ENCODE results near the gene DAB1.

Gene DAB1

DNA sequence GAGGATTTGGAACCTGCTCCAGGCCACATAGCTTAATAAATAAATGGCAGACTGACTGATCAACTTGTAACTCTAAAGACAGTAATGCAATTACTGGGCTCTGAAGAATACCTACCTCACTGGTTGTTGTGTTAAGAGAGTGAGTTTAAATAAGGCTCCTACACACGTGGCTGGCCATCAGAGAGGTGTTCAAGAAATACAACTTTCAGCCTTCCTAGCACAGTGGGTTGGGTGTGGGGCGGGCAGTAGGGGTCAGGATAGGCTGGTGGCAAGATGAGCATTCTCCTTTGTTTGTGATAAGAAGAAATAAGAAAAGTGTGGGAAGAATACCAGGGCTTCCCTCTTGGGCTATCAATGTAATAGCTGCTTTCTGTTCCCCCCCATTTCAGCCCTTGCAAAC is 151.3 kb downstream of the DAB1 start:
- DNase-seq (ENCODE audit: low read depth in 2 of 2): no peak

DNA sequence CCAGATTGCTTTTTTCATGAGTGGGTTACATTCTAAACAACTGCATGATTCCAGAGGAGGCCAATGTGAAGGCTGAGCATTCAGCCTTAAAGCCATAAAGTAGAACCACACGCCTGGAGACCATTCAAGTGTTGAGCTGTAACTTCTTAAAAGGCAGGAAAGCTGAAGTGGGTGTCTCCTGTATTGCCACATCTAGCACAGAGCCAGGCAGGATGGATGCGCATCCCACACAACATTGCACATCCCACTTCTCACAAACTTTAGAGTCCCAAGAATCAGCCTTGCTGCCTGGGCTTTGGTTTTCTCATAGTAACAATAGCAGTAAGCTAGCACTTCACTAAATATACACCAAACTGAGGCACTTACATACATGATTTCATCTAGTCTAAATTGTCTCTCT is 151.7 kb downstream of the DAB1 start:
- DNase-seq (ENCODE audit: low read depth in 2 of 2): no peak

DNA sequence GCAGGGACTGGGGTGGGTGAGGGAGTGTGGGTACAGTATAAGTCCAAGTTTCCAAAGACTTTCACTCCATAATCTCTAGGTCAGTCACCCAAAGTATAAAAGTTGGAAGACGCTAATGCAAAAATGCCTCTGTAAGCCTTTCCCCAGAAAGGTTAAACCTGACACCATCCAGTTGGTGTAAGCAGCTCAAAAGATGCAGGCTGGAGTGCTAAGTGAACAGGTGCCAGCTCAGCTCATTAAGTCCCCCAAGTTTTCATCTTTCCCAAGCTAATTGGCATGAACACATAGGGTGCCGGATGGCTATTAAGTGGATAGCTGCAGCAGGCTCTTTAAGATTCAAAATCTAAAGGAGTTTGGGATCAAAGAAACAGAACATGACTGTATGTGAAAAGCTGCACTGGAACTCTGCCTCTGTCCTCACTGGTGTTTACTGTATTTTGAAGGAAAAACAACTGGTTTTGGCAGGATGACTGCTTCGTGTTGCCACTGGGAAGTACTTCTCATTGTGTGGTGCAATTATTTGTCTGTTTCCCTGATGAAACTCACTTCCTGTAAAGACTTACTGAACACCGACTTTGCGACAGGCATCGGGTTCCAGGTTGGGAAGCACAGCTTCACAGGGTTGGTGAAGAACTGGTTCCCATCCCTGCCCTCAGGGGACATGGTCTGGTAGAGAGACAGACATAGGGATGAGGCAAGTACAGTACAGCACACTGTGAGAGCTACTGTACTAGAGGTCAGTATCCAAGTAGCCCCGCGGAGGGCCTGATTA is 152.7 kb downstream of the DAB1 start:
- no peak for DNase-seq (ENCODE audit: low read depth in 2 of 2)

DNA sequence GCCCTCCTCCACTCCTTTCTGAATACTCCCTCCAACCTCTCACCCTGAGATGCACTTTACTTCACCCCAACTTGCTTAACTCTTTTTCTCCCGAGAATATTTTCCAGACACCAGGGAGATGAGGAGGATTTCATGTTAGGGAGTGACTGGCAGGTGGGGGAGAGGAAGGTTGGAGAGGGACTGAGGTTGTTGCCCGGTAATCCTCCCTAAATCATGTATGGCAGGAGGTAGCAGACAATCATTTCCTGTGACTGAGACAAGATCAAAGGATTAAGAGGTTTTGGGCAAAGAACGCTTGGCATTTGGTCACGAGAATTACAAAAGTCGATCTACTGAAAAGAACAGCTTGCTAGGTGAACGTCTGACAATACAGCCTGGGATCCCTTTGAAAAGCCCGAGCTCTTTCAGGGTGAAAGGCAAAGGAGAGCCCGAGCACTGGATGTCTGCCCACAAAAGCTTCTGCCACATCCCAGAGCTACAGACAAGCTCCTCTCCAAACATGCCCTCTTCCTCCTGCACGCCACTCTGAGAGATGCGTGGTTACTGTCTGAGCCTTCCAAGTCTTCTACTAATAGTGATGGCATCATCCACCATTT is 154.1 kb downstream of the DAB1 start:
- DNase-seq (ENCODE audit: low read depth in 2 of 2): no peak

DNA sequence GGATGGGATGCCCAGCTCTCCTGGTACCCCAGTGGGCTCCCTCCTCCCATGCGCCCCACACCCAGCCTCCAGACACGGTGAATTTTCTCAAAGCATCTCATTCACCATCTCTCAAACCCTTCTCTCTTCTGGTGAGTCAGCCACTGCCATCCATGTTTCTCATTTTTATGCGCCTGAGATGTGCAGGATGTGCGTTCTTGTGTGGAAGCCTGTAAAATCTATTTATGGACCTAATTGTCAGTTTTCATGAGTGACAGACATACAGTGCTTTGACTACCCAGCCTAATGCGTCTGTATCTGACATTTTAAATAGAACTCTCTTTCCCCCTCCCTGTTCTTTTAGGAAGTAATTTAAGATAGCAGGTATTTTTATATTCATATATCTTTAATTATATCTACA is 158.8 kb downstream of the DAB1 start:
- DNase-seq (ENCODE audit: low read depth in 2 of 2): no peak

DNA sequence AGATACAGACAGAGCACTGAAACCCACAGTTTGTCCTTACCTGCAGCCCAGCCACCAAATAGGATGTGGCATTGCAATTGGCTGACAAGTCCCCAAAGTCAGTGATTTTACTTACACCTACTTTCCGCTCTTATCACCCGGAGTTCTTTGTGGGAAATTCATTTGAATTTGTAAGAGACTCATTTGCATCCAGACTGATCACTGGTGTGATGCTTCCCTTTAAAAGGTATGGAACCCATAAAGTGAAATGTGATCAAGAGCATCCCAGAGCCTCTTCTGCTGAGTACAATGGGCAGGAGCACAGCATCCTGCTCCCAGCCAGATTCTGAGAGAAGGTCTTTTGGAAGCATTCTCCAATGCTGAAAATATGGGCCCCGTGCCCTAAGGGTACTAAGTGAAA is 161.4 kb downstream of the DAB1 start:
- DNase-seq (ENCODE audit: low read depth in 2 of 2): no peak

DNA sequence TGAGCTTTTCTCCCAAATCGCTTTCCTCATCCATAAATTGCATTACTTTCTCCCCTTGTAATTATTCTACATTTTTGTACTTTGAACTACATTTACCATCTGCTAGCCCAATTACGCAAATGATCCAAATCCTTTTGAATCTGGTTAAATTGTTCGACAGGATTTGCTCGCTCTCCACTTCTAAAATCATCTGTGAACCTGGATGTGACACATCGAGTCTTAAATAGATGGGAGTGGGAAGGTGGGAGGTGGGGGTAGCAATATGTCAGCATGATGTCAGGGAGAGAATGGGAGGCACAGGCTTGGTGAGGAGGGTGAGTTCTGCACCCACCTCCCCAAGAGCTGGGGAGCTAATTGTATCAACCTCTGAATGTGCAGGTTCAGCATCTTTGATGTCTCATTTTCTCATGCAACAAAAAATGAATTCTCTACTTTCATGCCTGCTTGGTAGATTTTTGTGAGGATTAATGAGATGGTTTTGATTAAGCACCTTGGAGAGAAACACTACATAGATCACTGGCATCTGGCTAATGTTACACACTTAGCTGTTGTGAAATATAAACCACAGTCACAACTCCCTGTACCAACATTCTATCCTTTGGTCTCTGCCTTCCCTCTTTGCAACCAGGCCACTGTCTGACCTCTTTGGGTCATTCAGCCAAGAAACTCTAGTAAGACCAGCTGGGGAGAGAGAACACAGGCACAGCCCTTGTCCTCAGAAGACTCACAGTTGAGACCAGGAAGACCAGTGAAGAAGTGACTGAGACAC is 165.1 kb downstream of the DAB1 start:
- DNase-seq (ENCODE audit: low read depth in 2 of 2): no peak

DNA sequence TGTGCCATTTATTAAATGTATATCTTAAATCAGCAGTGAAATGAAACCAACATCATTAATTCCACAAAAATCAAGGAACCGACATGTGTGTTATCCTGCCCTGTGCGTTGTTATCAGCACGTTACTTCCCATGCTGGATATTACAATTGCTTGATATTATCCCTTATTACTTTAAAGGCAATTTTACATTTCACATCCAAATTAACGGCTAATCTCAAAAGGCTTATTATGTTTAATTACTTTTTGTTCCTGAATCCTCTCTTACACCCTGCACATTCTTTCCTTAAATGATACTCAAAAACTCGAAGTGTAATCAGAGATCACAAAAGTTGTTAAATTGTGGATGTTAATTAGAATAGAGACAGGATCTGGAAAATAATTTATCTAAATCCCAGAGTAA is 167.9 kb downstream of the DAB1 start:
- DNase-seq (ENCODE audit: low read depth in 2 of 2): no peak

DNA sequence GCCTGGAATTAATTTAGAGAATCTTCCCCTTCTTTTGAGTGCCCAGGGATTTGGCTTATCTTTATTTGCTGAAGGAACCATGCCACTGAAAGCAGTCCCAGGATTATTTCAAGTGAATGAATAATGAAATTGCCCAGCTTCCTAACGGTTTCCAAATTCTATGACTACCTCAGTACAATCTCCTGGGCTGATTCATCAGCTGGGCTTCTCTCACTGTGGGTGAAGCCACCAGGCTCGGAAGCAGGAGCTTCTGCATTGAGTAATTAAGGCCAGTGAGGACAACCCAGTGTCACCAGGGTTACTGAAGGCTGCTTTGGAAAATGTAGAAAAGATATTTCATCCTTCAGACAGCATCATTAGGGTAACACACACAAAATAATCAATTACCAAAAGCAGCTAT is 169.8 kb downstream of the DAB1 start:
- no peak for DNase-seq (ENCODE audit: low read depth in 2 of 2)

DNA sequence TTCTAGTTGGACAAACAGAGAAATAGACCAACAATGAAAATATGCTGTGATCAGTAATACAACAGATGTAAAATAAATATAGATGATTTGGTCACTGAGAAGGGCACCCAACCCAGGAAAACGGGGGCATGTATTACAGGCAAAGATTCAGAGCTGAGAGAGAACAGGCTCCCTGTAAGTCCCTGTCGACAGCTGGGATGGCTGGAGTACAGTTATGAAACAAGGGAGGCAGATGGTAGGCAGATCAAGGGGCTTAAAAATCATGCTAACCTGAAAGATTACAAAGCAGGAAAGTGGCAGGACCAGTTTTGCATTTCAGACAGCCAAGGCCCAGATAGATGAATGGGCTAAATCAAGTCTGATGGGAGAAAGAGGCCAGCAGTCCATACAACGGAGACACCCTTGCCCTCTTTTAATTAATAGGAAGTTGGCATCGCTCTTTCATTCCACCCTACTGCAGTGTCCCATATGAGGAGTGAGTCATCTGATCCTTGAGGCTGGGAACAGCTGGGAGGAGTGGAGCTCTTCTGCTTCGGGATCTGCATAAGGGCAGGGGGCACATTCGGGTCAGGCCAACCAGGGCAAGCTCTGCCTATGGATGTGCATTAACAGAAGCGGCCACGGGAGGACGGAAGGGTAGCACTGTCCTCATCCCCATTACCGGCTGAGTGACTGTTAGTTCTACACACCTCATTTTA is 171.1 kb downstream of the DAB1 start:
- no peak for DNase-seq (ENCODE audit: low read depth in 2 of 2)

DNA sequence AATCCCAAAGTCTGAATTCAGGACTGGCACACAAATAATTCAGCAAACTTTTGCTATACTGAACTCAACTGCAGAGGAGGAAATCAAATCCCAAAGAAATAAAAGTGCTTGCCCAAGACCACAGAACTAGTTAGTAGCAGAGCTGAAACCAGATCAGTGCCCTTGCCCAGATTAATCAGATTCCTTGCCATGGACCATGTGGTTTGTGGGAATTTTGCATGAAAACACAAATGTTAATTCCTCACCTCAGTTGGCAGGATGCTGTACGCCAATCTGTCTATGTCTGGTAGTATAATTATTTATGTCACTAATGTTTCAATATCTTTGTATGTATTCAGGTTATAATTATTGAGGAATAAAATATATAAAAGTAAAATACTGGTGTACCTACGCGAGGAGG is 173.8 kb downstream of the DAB1 start:
- no peak for DNase-seq (ENCODE audit: low read depth in 2 of 2)

DNA sequence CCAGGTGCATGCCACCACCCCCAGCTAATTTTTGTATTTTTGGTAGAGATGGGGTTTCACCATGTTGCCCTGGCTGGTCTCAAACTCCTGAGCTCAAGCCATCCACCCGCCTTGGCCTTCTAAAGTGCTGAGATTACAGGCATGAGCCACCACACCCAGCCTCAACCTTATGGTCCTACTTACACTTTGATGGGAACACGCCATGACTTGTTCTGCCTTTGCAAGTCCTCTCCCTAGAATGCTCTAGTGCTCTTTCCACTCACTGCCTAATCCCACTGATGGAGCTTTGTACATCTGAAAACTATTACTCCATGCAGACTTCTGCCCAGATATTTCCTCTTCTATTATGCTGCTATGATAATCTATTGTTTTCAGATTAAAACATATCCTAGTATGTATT is 174.3 kb downstream of the DAB1 start:
- no peak for DNase-seq (ENCODE audit: low read depth in 2 of 2)

DNA sequence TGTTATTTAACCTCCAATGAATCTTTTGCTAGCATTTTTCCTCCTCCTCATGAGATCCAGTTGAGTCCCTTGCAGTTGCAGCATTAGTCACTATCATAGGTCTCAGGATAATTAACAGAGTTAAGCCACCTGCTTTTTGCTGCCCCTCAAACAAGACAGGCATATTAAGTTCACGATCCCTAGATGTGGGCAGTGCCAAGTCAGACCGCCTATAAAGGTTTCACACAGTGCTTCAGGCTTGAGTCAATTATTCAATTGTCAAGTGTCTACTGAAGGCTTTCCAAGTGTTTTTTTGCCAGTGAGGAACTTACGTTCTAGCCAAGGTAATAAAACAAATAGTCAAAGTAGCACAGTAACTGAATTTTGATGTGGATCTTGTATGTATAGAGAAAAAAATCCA is 175.0 kb downstream of the DAB1 start:
- no peak for DNase-seq (ENCODE audit: low read depth in 2 of 2)

DNA sequence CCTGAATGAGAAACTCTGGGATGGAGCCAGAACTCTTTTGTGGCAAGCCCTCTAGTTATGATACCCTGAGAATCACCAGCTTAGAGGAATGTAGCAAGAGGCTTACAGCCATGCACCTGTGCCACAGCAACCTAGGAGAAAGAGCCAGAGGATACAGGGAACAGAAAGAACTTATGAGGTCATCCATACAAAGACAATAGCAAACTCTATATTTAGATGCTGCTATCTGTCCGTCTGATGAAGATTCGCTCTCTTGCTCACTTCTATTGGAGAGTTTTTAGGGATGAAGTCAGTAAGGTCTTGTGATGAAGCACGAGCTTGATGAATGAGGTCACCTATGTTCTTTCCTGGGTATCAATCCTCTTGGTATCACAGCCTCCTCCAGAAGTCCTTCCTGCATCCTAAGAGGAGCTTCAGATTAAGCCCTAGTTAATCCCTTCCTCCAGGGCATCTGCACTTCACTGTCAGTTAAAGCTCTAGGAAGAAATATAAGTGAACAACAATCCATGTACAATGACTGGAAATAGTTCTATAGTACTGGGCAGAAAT is 185.6 kb downstream of the DAB1 start:
- DNase-seq (ENCODE audit: low read depth in 2 of 2): no peak

DNA sequence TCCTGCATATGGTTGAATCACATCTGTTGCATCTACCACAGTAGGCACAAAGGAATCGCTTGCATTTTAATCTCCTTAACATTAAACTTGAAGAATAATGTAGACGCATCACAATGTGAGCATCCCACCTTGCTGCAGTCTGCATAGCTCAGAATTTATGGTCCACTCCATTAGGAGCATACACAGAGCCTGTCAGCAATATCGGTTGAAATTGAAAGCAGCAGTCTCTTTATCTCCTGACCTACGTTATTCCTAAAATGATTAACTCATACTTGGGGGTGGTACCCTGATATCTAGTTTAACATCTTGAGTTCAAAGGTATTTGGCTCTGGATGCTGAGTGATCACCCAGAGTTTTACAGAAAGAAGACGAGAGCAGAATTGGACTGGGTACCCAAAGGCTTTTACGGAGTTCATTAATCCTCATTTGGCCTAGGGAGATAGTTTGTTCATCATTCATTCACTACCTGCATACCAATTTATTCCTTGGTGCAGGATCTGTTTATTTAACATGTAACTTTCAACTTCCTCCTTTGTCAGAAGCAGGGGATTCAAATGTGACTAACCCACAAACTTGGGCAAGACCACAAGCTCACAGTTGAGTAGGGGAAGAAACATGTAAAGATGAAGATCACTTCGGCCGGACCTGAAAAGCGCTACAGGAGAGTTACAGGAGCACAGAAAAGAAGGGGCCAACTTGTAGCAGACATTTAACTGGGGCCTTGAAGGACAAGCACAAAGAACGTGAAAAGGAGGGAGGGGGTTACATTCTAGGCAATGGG is 187.9 kb downstream of the DAB1 start:
- no peak for DNase-seq (ENCODE audit: low read depth in 2 of 2)

DNA sequence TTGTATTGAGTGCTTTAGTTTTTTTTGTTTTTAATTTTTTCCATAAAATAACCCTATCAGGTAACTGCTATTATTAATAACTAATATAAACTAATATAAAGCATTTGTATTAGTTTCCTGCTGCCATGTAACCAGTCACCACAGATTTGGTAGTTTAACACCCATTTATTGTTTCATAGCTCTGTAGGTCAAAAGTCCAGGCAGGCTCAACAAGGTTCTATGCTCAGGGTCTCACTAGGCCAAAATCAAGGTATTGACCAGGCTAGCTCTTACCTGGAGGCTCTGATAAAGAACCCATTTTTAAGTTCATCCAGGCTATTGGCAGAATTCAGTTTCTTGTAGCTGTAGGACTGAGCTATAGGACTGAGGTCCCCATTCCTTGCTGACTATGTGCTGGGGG is 189.4 kb downstream of the DAB1 start:
- DNase-seq (ENCODE audit: low read depth in 2 of 2): no peak

DNA sequence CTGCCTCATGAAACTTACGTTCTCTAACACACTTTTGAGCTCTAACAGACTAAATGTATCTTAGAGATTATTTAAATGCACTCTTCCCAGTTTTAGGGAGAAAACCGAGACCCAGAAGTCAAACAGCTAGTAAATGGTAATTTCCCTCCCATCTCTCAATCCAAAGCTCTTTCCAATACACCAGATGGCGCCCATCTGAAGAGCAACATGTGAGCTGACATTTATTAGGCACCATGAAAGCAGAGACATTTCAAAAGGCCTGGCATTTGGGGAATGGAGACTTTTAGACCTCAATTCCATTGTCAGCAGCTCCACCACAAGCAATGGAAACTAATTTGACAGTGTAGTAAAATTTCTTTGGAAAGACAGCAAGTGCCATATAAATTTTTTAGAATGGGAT is 191.4 kb downstream of the DAB1 start:
- DNase-seq (ENCODE audit: low read depth in 2 of 2): no peak

DNA sequence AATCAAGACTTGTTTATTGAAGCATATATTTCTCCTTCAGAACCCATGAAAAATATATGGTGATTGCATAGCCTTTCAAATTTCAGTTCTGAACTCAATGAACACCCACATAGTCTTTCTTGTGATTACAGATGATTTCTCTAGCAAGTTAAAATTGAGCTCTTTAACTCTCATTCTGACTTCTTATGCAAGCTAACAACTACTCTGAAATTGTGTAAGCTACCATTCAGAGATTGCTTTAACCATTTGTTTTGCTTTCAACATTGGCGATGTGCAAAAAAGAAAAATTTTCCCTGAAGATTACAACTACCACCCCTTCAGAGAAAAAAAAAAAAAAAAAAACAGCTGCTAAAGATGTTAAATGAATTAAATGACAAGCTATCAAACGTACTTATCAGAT is 193.9 kb downstream of the DAB1 start:
- no peak for DNase-seq (ENCODE audit: low read depth in 2 of 2)

DNA sequence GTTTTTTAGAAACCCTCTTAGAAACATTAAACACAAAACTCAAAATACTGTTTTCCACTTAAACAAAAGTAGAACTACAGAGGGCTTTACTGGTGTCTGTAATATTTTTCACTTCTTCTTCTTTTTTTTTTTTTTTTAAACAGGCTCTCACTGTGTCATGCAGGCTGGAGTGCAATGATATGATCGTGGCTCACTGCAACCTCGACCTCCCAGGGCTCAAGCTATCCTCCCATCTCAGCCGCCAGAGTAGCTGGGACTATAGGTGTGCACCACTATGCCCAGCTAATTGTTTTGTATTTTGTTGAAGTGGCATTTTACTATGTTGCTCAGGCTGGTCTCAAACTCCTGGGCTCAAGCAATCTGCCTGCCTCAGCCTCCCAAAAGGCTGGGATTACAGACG is 194.8 kb downstream of the DAB1 start:
- no peak for DNase-seq (ENCODE audit: low read depth in 2 of 2)

DNA sequence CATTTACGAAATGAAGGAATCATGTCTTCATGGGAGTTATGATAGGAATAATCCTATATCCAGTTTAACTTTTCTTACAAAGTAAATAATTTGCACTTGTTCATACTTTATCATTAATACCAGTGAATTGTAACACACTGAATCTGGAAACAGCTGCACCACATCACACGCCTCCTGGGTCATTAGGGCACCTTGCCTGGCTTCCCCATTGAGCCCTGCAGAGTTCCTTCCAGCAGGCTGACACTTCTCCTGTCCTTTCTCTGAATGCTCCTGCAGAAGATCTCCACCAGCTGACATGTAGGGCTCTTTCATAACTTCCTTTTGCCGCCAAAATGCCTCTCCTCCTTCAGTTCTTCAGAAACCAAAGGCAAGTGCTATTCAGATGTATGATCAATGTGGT is 201.1 kb downstream of the DAB1 start:
- DNase-seq (ENCODE audit: low read depth in 2 of 2): no peak

DNA sequence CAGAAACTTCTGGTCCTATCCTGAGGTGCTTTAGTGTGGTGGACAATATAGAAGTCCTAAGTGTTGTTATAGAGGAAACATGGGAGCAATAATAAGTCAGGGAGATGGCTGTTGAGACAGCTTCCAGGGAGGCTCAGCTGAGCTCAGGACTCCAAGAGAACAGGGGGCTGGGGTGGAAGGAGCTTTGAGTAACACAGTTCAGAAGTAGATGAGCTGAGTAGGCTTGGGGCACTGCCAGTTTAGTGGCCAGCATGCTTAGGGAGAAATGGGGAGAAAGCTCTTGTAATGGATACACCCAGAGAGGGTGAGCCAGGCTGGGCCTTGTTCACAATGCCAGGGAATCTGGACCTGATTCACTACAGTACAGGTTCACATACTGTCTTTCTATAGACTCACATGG is 201.6 kb downstream of the DAB1 start:
- DNase-seq (ENCODE audit: low read depth in 2 of 2): no peak

All from stimulated activated CD8-positive, alpha-beta memory T cell treated with anti-CD3 and anti-CD28 coated beads, Interleukin-7, amount 100 ng/mL, for 1 hour (primary cell).